Uterus (tissue), 2 donors: ENCODE data around the gene LXN.

Experiments
- POLR2A ChIP-seq, 2 donors: fragments of 450-650 bp; IDR thresholded peaks; one replicate each; pipeline ENCODE4 v1.6.1; 2016; ENCODE audit warnings: antibody characterized with exemption in 2 of 2, mild to moderate bottlenecking in 1 of 2, moderate library complexity in 1 of 2
- TF ChIP-seq, protein P1 (sequence below), 4 experiments: fragments of 200-600 bp in 2 of 4; fragments of 450-650 bp in 2 of 4; sonication (generic) in 2 of 4; IDR thresholded peaks; one replicate each; pipeline ENCODE4 v1.5.1; 2016 to 2019; ENCODE audit warnings: antibody characterized with exemption in 4 of 4, mild to moderate bottlenecking in 2 of 4, moderate library complexity in 1 of 4

DNA sequence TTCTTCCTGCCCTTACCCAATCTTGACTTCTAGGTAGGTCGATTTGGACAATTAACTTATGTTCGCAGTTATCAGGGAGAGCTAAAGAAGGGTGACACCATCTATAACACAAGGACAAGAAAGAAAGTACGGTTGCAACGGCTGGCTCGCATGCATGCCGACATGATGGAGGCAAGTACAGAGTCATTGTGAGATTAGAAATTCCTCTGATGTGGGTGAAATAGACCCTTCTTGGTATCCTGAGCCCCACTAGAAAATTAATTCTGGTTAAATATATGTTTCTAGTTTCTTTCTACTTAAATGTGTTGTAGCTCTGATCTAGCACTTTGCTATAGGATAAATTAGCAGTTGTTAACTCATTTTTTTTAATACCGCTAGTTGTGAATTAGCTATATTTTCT lies 13.6 kb downstream of the LXN start:
- TF ChIP-seq, protein P1, sequence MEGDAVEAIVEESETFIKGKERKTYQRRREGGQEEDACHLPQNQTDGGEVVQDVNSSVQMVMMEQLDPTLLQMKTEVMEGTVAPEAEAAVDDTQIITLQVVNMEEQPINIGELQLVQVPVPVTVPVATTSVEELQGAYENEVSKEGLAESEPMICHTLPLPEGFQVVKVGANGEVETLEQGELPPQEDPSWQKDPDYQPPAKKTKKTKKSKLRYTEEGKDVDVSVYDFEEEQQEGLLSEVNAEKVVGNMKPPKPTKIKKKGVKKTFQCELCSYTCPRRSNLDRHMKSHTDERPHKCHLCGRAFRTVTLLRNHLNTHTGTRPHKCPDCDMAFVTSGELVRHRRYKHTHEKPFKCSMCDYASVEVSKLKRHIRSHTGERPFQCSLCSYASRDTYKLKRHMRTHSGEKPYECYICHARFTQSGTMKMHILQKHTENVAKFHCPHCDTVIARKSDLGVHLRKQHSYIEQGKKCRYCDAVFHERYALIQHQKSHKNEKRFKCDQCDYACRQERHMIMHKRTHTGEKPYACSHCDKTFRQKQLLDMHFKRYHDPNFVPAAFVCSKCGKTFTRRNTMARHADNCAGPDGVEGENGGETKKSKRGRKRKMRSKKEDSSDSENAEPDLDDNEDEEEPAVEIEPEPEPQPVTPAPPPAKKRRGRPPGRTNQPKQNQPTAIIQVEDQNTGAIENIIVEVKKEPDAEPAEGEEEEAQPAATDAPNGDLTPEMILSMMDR (IDR thresholded peaks at IDR 0.05): no peak
- no peak for TF ChIP-seq POLR2A (IDR thresholded peaks at IDR 0.05)
